Thymus (tissue), 11 donors: ENCODE data around the gene SRPK1. TPM values are rescaled to one million over a fixed set of nuclear protein-coding genes. Genes with fewer than 3 reads are reported as not detected.

Experiments used
- DNase-seq, 9 donors: peaks; one replicate each; pipeline ENCODE4 v3.0.0-alpha.2; 2013; ENCODE audit warnings: low spot score in 9 of 9, low read depth in 6 of 9, missing footprints in 1 of 9
- H3K27ac ChIP-seq, 2 donors: one replicate each; pipeline ENCODE4 v1.5.1; 2013; ENCODE audit warnings: control low read depth in 1 of 2, low read depth in 1 of 2, low read length in 1 of 2, mild to moderate bottlenecking in 1 of 2, moderate library complexity in 1 of 2
- H3K27me3 ChIP-seq, 2 donors: one replicate each; pipeline ENCODE4 v1.5.1; 2013; ENCODE audit warnings: low read length in 1 of 2; ENCODE audit not compliant: control insufficient read depth in 2 of 2, insufficient read depth in 1 of 2
- H3K36me3 ChIP-seq, 2 donors: one replicate each; pipeline ENCODE4 v1.5.1; 2013; ENCODE audit warnings: low read length in 1 of 2, mild to moderate bottlenecking in 1 of 2, moderate library complexity in 1 of 2; ENCODE audit not compliant: control insufficient read depth in 2 of 2, insufficient read depth in 2 of 2
- H3K4me1 ChIP-seq, 2 donors: one replicate each; pipeline ENCODE4 v1.5.1; 2013; ENCODE audit warnings: low read length in 2 of 2; ENCODE audit not compliant: control insufficient read depth in 2 of 2, insufficient read depth in 2 of 2
- H3K4me3 ChIP-seq, 2 donors: one replicate each; pipeline ENCODE4 v1.5.1; 2013; ENCODE audit warnings: low read length in 2 of 2, control low read depth in 1 of 2, mild to moderate bottlenecking in 1 of 2
- H3K9me3 ChIP-seq, 2 donors: one replicate each; pipeline ENCODE4 v1.5.1; 2013; ENCODE audit warnings: low read length in 1 of 2, mild to moderate bottlenecking in 1 of 2; ENCODE audit not compliant: control insufficient read depth in 2 of 2, insufficient read depth in 1 of 2
- WGBS: extraction: QIAGEN DNeasy Blood & Tissue Kit; methylation state at CpG from one replicate; pipeline ENCODE4 v1.1.7; 2013; 5-methylcytosine and 5-hydroxymethylcytosine counted together
- polyA plus RNA-seq: library from polyadenylated mRNA; stranded (reverse); fragments of 200-250 nt; gene quantifications from one replicate; pipeline ENCODE4 v1.2.3, GENCODE V29; 2013
- total RNA-seq: library from RNA; stranded (reverse); fragments of 120-200 nt; gene quantifications from one replicate; pipeline ENCODE4 v1.2.4, GENCODE V29; 2013
- donor health status: healthy.

Gene SRPK1
- total and polyA plus RNA-seq, 2 donors = 17.3 to 32.4 TPM

DNA sequence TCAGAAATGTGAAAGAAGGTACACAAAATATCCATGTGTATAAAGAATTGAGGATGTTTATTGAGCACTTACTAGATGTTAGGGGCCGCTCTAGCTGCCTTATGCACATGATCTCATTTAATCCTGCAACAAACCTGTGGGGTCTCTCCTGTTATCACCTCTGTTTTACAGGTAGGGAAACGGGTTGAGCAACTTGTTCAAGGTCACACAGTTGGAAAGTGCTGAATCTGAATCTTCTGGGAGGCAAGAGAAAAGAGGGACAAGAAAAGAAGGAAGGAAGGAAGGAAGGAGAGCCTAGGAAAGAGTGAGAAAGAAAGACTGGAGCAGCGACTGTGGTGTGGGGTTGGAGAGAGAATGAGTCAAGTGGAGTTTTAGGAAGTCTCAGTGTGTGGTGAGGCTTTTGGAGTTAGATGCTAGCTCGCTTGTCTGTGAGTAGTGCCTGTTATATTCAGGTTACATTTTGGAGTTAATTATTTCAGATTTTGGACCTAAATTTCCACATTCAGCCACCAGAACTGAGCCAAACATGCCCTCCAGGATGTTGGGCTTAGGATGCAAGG lies 132.4 kb downstream of the SRPK1 start:
- no peak for DNase-seq
- WGBS = 70% methylated on average over 4 of the region's 4 CpGs
- no peak overlapping the region for H3K4me3 ChIP-seq
- H3K27ac ChIP-seq = no peak overlapping the region
- no peaks in the 10 kb centered on the region for H3K36me3 ChIP-seq
- H3K4me1 ChIP-seq = no peaks in the 10 kb centered on the region
- H3K9me3 ChIP-seq = no peaks in the 10 kb centered on the region
- H3K27me3 ChIP-seq = peaks cover 0 to 40% of the 10 kb centered on the region in 2 donors

DNA sequence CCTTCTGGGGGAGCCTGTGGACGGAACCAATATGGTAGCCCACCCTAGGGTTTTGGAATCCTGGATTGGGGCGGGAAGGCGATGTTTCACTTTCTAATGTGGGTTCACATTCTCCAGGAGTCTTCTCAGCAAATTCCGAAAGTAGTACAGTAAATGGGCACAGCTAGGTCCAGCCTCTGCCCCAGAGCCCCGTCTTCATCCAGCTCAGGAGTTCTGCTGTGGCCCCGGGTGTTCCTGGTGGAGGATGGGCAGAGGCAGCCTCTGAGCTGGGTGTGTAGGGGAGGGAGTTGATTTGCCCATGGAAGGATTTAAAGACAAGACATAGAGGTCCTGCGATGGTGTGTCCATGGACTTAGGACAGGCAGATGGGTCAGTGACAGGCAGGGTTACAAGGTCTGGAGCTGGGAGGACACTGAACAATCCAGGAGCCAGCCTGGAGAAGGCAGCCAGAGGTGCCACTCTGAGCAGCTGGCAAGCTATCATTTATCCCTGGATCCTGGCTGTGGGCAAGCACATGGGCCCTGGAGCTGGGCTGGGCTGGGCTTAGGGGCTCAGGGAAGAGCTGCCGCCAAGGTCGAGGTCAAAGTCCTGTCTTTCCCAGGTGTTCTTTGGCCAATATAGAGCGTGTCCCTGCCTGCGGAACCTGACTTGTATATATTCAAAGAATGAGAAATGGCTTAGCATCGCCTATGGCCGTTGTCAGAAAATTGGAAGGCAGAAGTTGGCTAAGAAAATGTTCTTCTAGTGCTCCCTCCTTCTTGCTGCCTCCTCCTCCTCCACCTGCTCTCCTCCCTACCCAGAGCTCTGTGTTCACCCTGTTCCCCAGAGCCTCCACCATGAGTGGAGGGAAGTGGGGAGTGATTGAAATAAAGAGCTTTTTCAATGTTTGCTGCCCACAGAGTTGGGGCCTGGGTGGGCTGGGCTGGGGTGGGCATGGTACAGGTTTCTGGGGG lies 133.4 kb downstream of the SRPK1 start:
- Histone ChIP-seq H3K36me3 (no peaks in the 10 kb centered on the region), H3K27ac (no peak overlapping the region), H3K4me3 (no peak overlapping the region), H3K4me1 (no peaks in the 10 kb centered on the region), H3K9me3 (no peaks in the 10 kb centered on the region), H3K27me3 (peaks cover 0 to 42% of the 10 kb centered on the region in 2 donors)
- WGBS = 91% methylated on average over 13 of the region's 13 CpGs
- no peak for DNase-seq

GRCh38 chr6:35786810-35787209 lies 134.1 kb downstream of the SRPK1 start:
- H3K27me3 ChIP-seq = peaks cover 0 to 45% of the 10 kb centered on the region in 2 donors
- 53% methylated on average over 25 of the region's 25 CpGs for WGBS
- DNase-seq = no peak
- no peak overlapping the region for H3K4me3 ChIP-seq
- H3K36me3 ChIP-seq = no peaks in the 10 kb centered on the region
- H3K9me3 ChIP-seq = no peaks in the 10 kb centered on the region
- no peaks in the 10 kb centered on the region for H3K4me1 ChIP-seq
- no peak overlapping the region for H3K27ac ChIP-seq

DNA sequence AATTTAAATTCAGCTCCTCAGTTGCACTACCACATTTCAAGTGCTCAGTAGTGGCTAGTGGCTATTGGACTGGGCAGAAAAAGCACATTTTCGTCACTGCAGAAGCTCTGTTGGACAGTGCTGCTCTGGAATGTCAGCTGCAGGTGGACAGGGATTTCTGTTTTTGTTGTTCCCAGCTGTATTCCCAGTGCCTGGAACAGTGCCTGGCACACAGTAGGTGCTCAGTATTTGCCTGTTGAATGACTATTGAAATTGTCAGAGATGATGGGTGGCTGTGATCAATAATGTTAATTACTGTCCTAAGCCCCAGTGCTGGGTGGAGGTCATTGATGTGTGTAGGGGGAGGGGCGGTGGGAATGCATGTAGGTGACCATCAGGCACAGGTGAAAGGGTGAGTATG lies 134.6 kb downstream of the SRPK1 start:
- Histone ChIP-seq H3K4me1 (no peaks in the 10 kb centered on the region), H3K4me3 (no peak overlapping the region), H3K9me3 (no peaks in the 10 kb centered on the region), H3K36me3 (no peaks in the 10 kb centered on the region), H3K27me3 (peaks cover 0 to 45% of the 10 kb centered on the region in 2 donors), H3K27ac (no peak overlapping the region)
- DNase-seq = no peak
- WGBS = 81% methylated on average over 2 of the region's 2 CpGs

DNA sequence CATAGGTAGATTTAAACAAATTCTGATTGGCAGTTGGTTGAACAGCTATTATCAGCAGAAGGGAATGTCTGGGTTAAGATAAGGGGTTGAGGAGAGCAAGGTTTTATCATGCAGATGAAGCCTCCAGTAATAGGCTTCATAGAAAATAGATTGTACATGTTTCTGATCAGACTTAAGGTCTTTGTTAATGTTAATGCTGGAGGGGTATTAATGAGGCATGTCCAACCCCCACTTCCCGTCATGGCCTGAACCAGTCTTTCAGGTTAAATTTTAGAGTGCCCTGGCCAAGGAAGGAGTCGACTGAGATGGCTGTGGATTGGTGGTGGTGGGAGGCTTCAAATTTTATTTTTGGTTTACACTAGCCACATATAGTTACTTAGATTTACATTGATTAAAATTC lies 136.7 kb downstream of the SRPK1 start:
- Histone ChIP-seq H3K36me3 (no peaks in the 10 kb centered on the region), H3K27me3 (peaks cover 0 to 48% of the 10 kb centered on the region in 2 donors), H3K9me3 (no peaks in the 10 kb centered on the region), H3K4me3 (no peak overlapping the region), H3K4me1 (no peaks in the 10 kb centered on the region), H3K27ac (no peak overlapping the region)
- DNase-seq = no peak
- 87% methylated on average over 2 of the region's 2 CpGs for WGBS

Other genes with a start within 250 kb of the SRPK1 start
- 34.2 TPM for gene FKBP5, start 232.2 kb downstream of the SRPK1 start, total RNA-seq
- gene FKBP5, start 232.2 kb downstream of the SRPK1 start, polyA plus RNA-seq = 338 TPM
- gene ARMC12, start 184.1 kb downstream of the SRPK1 start, total RNA-seq = 1.1 TPM
- gene ARMC12, start 184.1 kb downstream of the SRPK1 start, polyA plus RNA-seq = 26.6 TPM
- not detected for gene CLPSL2, start 144.5 kb downstream of the SRPK1 start, total RNA-seq
- 0.09 TPM for gene CLPSL2, start 144.5 kb downstream of the SRPK1 start, polyA plus RNA-seq
- gene CLPSL1, start 140.1 kb downstream of the SRPK1 start, total RNA-seq = not detected
- gene CLPSL1, start 140.1 kb downstream of the SRPK1 start, polyA plus RNA-seq = 0.14 TPM
- gene CLPS, start 123.8 kb downstream of the SRPK1 start, total RNA-seq = not detected
- 0.71 TPM for gene CLPS, start 123.8 kb downstream of the SRPK1 start, polyA plus RNA-seq
- gene LHFPL5, start 115.7 kb downstream of the SRPK1 start, total RNA-seq = not detected
- 0.09 TPM for gene LHFPL5, start 115.7 kb downstream of the SRPK1 start, polyA plus RNA-seq
- 0.09 TPM for gene SLC26A8, start 103.5 kb upstream of the SRPK1 start, total RNA-seq
- 0.11 TPM for gene SLC26A8, start 103.5 kb upstream of the SRPK1 start, polyA plus RNA-seq
- gene MAPK14, start 106.7 kb upstream of the SRPK1 start, total RNA-seq = 44.0 TPM
- gene MAPK14, start 106.7 kb upstream of the SRPK1 start, polyA plus RNA-seq = 33.4 TPM
- 8.5 TPM for gene MAPK13, start 209.4 kb upstream of the SRPK1 start, total RNA-seq
- gene MAPK13, start 209.4 kb upstream of the SRPK1 start, polyA plus RNA-seq = 30.1 TPM